Hippocampal formation (tissue), 2 donors: ENCODE data around the gene GPR4.
A peak's percentile ranks its signal among the peaks of the same experiment; 100 is the strongest.
"Not testable (repeated sequence)": the region's sequence is repeated elsewhere in the genome, so short reads cannot be mapped to it uniquely, and the experiment has no call there.

Experiments
- DNase-seq, 2 donors: peaks; one replicate each; lab custom pipeline; 2025; lab: John Stamatoyannopoulos, UW

Gene GPR4

GRCh38 chr19:45621976-45622503 is 20.0 kb upstream of the GPR4 start:
- DNase-seq, result no peak

GRCh38 chr19:45621389-45621788 is 19.4 kb upstream of the GPR4 start:
- DNase-seq, result no peak

GRCh38 chr19:45616704-45617017 is 14.6 kb upstream of the GPR4 start:
- no peak for DNase-seq

GRCh38 chr19:45615795-45616703 is 14.0 kb upstream of the GPR4 start:
- DNase-seq, result no peak

- DNase-seq, result not testable (repeated sequence)
Measured at GRCh38 chr19:45615056-45615455, 13.0 kb upstream of the GPR4 start.

GRCh38 chr19:45613926-45614725 is 12.1 kb upstream of the GPR4 start:
- DNase-seq, result no peak

GRCh38 chr19:45608948-45609347 is 6.9 kb upstream of the GPR4 start:
- DNase-seq, result no peak

- DNase-seq, result peak; percentile 41 to 45
Measured at GRCh38 chr19:45607071-45608029, 5.3 kb upstream of the GPR4 start.

- DNase-seq, result no peak
Measured at GRCh38 chr19:45601115-45601514, 897 bp downstream of the GPR4 start.

- DNase-seq, result no peak
Measured at GRCh38 chr19:45600340-45600885, 1.6 kb downstream of the GPR4 start.

- DNase-seq, result no peak
Measured at GRCh38 chr19:45599286-45599685, 2.7 kb downstream of the GPR4 start.

- DNase-seq, result no peak
Measured at GRCh38 chr19:45598267-45599001, 3.6 kb downstream of the GPR4 start.

- no peak for DNase-seq
Measured at GRCh38 chr19:45597425-45598111, 4.4 kb downstream of the GPR4 start.

GRCh38 chr19:45595814-45596213 is 6.2 kb downstream of the GPR4 start:
- no peak for DNase-seq

- no peak for DNase-seq
Measured at GRCh38 chr19:45593520-45593919, 8.5 kb downstream of the GPR4 start.

- DNase-seq, result no peak
Measured at GRCh38 chr19:45592366-45592765, 9.6 kb downstream of the GPR4 start.

GRCh38 chr19:45591638-45592005 is 10.4 kb downstream of the GPR4 start:
- DNase-seq, result no peak

GRCh38 chr19:45591004-45591637 is 10.9 kb downstream of the GPR4 start:
- no peak for DNase-seq

GRCh38 chr19:45590300-45591003 is 11.6 kb downstream of the GPR4 start:
- DNase-seq, result no peak
